PFSK-1 (cell line): ENCODE measurements around the gene TRAPPC10.

Source experiments
- POLR2AphosphoS5 ChIP-seq: IDR thresholded peaks from 2 replicates; pipeline ENCODE4 v1.6.1; 2012; ENCODE audit warnings: low read depth, mild to moderate bottlenecking, control low read depth, low read length, moderate library complexity
- SIN3A ChIP-seq: IDR thresholded peaks from 2 replicates; pipeline ENCODE4 v1.6.1; 2012; ENCODE audit warnings: mild to moderate bottlenecking, low read length, moderate library complexity, borderline replicate concordance; ENCODE audit not compliant: insufficient read depth

DNA sequence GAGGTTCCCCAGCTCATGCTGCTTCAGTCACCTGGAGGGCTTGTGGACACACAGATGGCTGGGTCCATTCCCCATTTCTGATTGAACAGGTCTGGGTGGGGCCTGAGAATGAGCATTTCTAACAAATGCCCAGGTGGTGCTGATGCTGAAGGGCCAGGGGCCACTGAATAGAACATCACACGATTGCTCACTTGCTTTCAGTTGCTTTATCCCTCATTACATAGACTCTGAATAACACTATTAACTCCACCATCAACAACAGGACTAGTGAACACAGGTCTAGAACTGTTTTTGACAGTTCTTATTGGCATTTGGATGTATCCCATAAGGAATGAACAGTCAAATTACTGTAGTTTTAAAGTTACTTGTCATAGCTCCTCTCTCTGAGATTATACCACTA lies 12.1 kb downstream of the TRAPPC10 start:
- no peak for TF ChIP-seq SIN3A
- TF ChIP-seq POLR2AphosphoS5, result no peak
